Measurements from ENCODE around the gene ZNF425.
"Not testable (repeated sequence)": the region's sequence is repeated elsewhere in the genome, so short reads cannot be mapped to it uniquely, and the experiment has no call there.

The ZNF425 gene

DNA sequence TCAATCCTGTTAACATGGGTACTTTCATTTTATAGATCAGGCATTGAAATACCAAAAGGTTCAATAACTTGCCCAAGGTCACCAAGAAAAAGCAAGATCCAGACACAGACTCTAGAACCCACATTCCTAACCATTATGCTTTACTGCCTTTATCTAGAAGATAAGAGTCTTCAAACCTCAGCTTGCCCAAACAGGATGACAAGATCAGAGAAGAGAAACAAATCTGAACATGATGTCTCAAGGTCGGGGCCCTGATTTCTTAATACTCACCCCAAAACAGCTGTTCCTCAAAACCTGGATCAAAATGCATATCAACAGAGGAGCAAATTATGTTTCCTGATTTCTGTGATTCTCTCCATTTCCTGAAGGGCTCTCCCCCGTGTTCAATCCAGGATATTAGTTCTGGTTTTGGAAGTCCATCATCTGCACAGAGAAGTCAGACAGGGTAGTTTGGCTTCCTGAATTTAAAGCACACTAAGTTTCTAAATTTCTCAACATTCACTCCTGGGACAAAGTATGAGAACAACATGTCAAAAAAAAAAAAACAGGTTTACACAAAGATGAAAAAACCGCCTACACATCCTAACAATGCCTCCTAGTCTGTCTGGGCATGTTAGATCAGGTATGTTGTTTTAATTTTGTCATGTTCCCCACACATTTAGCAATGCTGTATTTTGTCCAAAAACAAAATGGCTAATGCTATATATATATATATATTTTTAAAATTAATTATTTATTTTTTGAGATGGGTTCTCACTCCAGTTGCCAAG is 51.8 kb downstream of the ZNF425 start:
- no peak for DNase-seq (ENCODE audit: low read depth)

DNA sequence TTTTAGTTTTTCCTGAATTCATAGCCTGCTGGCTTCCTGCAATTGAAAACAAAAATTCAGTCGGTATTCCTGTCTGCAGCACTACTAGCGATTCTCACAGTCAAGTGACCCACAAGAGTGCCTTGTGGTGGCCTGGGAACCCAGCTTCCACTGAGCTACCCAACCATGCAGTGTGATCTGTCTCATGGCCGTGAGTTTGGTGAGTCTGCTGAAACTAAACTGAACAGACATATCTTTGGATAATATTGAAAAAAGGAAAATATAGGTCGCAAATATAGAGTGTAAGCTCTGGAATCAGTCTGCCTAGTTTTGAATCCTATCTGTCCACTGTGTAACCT is 53.7 kb downstream of the ZNF425 start:
- no peak for DNase-seq (ENCODE audit: low read depth)

DNA sequence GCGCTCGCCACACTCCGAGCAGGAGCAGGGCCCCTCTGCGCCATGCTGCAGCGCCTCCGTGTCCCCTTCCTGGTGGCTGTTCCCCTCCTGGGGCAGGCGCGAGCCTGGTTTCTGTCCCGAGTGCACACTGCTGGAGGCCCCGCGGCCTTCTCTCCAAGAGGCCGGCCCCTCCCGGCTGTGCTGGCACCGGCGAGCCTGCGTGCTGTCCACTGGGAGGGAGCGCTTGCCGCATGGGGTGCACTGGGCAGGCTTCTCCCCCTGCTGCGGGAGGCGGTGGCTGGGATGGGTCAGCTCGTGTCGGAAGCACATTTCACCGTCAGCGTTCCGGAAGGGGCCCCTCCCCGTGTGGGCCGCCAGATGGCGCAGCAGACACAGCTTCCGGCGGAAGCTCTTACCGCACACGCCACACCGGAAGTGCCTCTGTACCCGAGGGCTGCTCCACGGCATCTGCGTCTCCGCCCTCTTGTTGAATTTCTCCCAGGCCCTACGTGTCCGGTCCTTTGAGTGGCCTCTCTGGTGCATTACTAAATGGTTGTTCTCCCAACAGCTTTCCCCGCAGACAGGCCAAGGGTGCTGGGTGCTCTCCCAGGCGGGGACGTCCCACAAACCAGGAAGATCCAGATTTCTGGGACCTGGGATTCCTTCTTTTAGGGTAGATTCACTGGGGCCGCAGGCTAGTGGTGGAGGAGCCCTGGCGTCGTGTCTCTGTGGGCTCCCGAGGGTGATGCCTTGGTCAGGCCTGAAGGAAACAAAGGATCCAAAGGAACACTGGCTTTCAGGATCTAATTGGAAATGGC is 54.3 kb downstream of the ZNF425 start:
- DNase-seq (ENCODE audit: low read depth) = peak; percentile 15

DNA sequence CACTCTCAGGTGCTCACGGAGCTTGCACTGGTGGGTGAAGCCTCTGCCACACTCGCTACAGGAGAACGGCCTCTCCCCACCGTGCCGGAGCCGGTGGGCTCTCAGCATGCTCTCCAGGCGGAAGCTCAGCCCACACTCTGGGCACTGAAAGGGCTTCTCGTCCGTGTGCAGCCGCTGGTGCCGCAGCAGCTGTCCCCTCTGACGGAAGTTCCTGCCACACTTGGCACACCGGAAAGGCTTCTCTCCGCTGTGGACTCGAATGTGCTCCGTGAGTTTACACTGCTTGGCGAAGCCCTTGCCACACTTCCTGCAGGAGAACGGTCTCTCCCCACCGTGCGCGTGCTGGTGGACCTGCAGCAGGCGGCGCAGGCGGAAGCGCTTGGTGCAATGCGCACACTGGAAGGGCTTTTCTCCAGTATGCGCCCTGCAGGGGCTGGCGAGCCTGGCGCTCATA is 54.9 kb downstream of the ZNF425 start:
- no peak for DNase-seq (ENCODE audit: low read depth)

DNA sequence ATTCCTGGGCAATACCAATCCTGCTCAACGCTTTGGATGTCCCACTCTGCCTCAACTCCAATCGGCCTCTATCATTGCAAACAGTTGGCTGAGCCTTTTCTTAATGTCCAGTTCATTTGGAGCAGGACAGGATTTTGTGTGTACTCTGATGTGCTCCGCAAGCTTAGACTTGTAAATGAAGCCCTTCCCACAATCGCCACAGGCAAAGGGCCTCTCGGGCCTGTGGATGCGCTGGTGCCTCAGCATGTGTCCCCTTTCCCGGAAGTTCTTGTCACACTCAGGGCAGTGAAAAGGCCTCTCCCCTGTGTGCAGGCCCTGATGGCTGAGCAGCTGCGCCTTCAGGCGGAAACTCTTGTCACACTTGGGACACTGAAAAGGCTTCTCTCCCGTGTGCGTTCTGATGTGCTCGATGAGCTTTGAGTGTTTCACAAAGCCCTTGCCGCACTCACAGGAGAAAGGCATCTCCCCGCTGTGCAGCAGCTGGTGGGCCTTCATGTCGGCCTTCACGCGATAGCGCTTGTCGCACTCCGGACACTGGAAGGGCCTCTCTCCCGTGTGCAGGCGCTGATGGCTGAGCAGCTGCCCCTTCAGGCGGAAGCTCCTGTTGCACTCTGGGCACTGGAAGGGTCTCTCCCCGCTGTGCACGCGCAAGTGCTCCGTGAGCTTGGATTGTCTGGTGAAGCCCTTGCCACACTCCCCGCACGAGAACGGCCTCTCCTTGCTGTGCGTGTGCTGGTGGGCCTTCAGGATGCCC is 55.6 kb downstream of the ZNF425 start:
- DNase-seq (ENCODE audit: low read depth) = no peak

DNA sequence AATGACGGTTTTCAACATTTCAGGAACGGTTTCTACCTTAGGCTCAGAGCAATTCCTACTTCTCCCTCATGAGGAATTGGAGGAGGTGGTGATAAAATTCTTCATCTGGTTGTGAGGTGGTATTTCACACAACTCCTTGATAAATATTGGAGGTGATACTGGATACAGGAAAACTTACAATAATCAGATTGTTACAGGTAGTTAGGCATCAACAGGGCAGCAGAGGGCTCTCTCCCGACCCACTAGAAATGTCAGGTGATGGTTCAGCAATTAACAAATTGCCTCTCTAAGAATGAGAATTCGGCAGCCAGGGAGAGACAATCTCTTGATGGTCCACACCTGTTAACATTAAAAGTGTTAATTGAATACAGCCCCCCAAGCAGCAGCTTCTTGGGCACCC is 58.3 kb downstream of the ZNF425 start:
- DNase-seq (ENCODE audit: low read depth) = no peak

DNA sequence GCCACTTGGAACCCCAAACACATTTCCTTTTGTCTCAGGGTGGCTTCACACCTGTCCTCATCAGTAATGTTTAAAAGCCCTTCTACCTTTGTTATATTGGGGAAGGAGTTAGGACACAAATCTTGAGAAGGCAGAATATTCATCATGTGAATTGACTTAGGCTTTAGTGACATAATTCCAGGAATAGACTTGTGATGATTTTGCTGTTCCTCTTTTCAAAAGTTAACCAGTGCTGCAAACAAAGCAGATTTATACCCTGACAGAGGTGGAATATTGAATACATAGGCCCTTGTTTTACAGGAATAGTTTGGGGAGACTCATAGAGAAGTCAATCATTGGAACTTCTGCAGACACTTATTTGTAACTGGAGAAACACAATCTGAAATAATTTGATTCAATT is 62.6 kb downstream of the ZNF425 start:
- DNase-seq (ENCODE audit: low read depth) = no peak

DNA sequence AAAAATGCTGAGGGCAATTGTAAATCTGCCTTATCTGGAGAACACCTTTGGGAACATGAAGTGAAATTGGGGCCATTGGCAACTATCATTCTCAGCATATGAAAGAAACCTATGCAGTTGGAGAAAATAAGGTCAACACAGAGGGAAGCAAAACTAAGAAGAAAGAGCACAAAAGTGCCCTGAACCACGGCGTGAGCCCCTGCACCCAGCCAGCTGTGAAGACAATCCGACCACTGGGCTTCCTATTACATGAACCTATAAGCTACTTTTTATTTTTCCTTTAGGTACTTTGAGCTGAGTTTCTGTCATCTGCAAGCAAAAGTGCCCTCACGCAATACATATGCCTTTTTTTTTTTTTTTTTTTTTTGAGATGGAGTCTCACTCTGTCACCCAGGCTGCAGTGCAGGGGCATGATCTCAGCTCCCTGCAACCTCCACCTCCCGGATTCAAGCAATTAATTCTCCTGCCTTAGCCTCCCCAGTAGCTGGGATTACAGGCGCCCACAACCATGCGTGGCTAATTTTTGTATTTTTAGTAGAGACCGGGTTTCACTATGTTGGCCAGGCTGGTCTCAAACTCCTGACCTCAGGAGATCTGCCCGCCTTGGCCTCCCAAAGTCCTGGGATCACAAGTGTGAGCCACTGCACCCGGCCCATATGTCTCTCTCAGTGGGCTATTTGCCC is 63.8 kb downstream of the ZNF425 start:
- not testable (repeated sequence) for DNase-seq (ENCODE audit: low read depth)

DNA sequence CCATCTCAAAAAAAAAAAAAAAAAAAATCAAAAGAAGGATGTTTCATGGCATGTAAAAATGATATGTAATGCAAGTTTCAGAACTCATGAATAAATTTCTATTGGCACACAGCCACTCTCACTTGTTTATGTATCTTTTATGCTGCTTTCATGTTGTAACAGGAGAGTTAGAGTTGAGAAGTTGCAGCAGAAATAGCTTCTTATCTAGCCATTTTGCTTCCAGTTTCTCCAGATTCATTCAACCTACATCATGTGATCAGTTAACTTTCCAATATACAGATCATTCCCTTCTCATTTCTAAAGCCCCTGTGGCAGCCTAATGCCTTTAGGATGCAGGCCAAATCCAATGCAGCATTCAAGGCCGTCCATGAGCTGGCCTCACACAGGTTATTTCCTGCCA is 66.0 kb downstream of the ZNF425 start:
- no peak for DNase-seq (ENCODE audit: low read depth)

DNA sequence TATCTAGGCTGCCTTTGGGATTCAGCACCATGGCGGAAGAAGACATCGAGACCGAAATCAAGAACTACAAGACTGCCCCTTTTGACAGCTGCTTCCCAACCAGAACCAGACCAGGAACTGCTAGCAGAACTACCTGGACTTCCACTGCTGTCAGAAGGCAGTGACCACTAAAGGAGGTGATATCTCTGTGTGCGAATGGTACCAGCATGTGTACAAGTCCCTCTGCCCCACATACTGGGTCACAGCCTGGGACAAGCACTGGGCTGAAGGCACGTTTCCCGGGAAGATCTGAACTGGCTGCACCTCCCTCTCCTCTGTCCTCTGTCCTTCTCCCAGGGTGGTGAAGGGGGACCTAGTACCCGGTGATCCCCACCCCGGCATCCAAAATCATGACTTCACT is 72.2 kb downstream of the ZNF425 start:
- no peak for DNase-seq (ENCODE audit: low read depth)

DNA sequence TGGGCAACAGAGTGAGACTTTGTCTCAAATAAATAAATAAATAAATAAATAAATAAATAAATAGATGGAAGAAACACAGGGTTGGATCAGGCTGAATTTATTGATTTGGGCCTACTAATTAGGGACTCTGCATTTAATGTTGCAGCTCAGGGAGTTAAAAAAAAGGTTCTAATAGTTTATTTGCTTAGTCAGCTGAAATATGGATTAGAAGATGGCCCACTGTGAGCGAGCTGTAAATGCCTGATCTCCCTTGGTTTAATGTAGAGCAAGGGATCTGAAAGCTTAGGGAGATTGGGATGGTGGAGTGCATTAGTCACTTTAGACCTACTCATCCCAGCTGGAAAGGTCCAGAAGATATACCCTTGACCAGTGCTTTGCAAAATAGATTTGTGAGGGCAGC is 72.7 kb downstream of the ZNF425 start:
- DNase-seq (ENCODE audit: low read depth) = no peak
